WTC11 (cell line): Measurements from ENCODE around the gene MYLK4. TPM values are rescaled to one million over a fixed set of nuclear protein-coding genes. Genes with fewer than 3 reads are reported as not detected.

ENCODE experiments used
- ATAC-seq: fragments of 200-7000 bp; cut with Tn5 transposase; 2 replicates; pipeline ENCODE4 v1.10.0; 2021; ENCODE audit warnings: mild to moderate bottlenecking, moderate library complexity
- CTCF ChIA-PET: fragments of 300-600 bp; sonication (Branson Sonifier 250); formaldehyde crosslinking; loops from one replicate; lab custom pipeline; 2021; ENCODE audit warnings: antibody characterized with exemption; lab: Charles Lee
- POLR2A ChIA-PET: fragments of 350-600 bp; sonication (Branson Sonifier 250); formaldehyde crosslinking; loops from one replicate; lab custom pipeline; 2021; ENCODE audit warnings: antibody characterized with exemption; lab: Charles Lee
- DNase-seq: peaks from one replicate; pipeline ENCODE4 v3.0.0; 2021; ENCODE audit warnings: low spot score
- H3K27ac Mint-ChIP-seq: 2 replicates; pipeline ENCODE4 v1.8.0; 2021; ENCODE audit warnings: mixed read lengths
- H3K27me3 Mint-ChIP-seq: 2 replicates; pipeline ENCODE4 v1.8.0; 2021; ENCODE audit warnings: low read depth, mild to moderate bottlenecking, moderate library complexity, mixed read lengths
- H3K36me3 Mint-ChIP-seq: 2 replicates; pipeline ENCODE4 v1.8.0; 2021; ENCODE audit warnings: mixed read lengths
- H3K4me1 Mint-ChIP-seq: 2 replicates; pipeline ENCODE4 v1.8.0; 2022; ENCODE audit warnings: mixed read lengths
- H3K4me3 Mint-ChIP-seq: 2 replicates; pipeline ENCODE4 v1.8.0; 2021; ENCODE audit warnings: mild to moderate bottlenecking, moderate library complexity, mixed read lengths
- H3K9me3 Mint-ChIP-seq: 2 replicates; pipeline ENCODE4 v1.8.0; 2021; ENCODE audit warnings: mixed read lengths
- FOXP1 ChIP-seq: sonication (generic); formaldehyde crosslinking; IDR thresholded peaks from 2 replicates; pipeline ENCODE4 v1.8.0; 2022; ENCODE audit warnings: missing genetic modification reagents, mild to moderate bottlenecking, moderate library complexity, borderline replicate concordance
- GABPB1 ChIP-seq: sonication (generic); formaldehyde crosslinking; IDR thresholded peaks from 2 replicates; pipeline ENCODE4 v1.8.1; 2023; ENCODE audit warnings: mild to moderate bottlenecking, missing genetic modification reagents
- GTF2I ChIP-seq: fragments of 250-450 bp; sonication (Bioruptor Pico); conservative IDR thresholded peaks from 2 replicates; pipeline ENCODE4 v1.4.0; 2021; ENCODE audit warnings: mild to moderate bottlenecking
- HMGA2 ChIP-seq: fragments of 250-450 bp; sonication (Bioruptor Pico); IDR thresholded peaks from 2 replicates; pipeline ENCODE4 v1.4.0; 2021; ENCODE audit warnings: mild to moderate bottlenecking, moderate library complexity
- NFE2L1 ChIP-seq: sonication (generic); formaldehyde crosslinking; IDR thresholded peaks from 2 replicates; pipeline ENCODE4 v1.8.1; 2023; ENCODE audit warnings: missing genetic modification reagents
- PRRX2 ChIP-seq: fragments of 250-450 bp; sonication (Bioruptor Pico); IDR thresholded peaks from 2 replicates; pipeline ENCODE4 v1.8.0; 2021; ENCODE audit warnings: mild to moderate bottlenecking
- SP1 ChIP-seq: sonication (generic); formaldehyde crosslinking; conservative IDR thresholded peaks from 2 replicates; pipeline ENCODE4 v1.8.1; 2022; ENCODE audit warnings: missing genetic modification reagents
- TEAD4 ChIP-seq: sonication (generic); formaldehyde crosslinking; IDR thresholded peaks from 2 replicates; pipeline ENCODE4 v1.8.0; 2022; ENCODE audit warnings: mild to moderate bottlenecking, missing genetic modification reagents
- ZBTB21 ChIP-seq: sonication (generic); formaldehyde crosslinking; IDR thresholded peaks from 2 replicates; pipeline ENCODE4 v1.8.1; 2023; ENCODE audit warnings: mild to moderate bottlenecking, missing genetic modification reagents, borderline replicate concordance
- total RNA-seq: library from RNA; stranded (reverse); gene quantifications from 3 replicates; pipeline ENCODE4 v1.2.3, GENCODE V29; 2021
- TF ChIP-seq, protein P1 (sequence below): fragments of 250-450 bp; sonication (Bioruptor Pico); IDR thresholded peaks from 2 replicates; pipeline ENCODE4 v1.9.0; 2021; ENCODE audit warnings: mild to moderate bottlenecking, borderline replicate concordance
- TF ChIP-seq, protein P2 (sequence below): fragments of 250-450 bp; sonication (Bioruptor Pico); IDR thresholded peaks from 2 replicates; pipeline ENCODE4 v2.1.2; 2022; ENCODE audit warnings: mild to moderate bottlenecking, moderate library complexity
- TF ChIP-seq, protein P3 (sequence below): sonication (generic); formaldehyde crosslinking; IDR thresholded peaks from 2 replicates; pipeline ENCODE4 v1.8.1; 2022; ENCODE audit warnings: mild to moderate bottlenecking, moderate library complexity, missing genetic modification reagents
- TF ChIP-seq, protein P4 (sequence below): sonication (generic); formaldehyde crosslinking; IDR thresholded peaks from 2 replicates; pipeline ENCODE4 v1.8.1; 2022; ENCODE audit warnings: low read depth, missing genetic modification reagents, borderline replicate concordance

The MYLK4 gene
- total RNA-seq, 1 experiment from 2014 or later = 0.13 TPM

DNA sequence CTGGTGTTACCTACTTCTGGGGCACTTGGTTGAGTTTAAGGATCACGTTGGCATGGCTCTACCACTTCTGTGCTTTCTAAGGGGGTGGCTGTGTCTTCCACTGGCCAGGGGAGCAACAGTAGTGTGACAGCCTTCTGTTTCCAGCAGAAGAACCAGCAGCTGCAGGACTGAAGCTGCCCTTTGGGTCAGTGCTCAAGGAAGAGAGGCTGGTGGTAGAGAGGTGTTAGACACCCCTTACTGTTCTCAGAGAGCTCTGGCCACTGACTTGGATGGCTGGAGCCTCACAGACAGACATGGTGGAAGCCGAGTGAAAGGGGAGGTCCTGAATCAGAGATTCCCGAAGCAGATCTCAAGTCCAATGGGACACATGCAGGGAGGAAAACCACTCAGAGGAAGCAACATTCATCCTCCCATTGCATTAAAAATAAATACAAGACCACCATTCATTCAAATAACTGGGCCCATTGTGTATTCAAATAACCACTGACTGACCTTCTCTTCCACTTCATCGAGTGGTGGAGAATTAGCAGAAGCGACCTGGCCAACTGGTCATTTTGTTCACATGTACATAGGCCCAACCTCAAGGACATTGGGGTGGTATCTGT, 106.7 kb downstream of the MYLK4 start (continued):
- TF ChIP-seq, protein P1, sequence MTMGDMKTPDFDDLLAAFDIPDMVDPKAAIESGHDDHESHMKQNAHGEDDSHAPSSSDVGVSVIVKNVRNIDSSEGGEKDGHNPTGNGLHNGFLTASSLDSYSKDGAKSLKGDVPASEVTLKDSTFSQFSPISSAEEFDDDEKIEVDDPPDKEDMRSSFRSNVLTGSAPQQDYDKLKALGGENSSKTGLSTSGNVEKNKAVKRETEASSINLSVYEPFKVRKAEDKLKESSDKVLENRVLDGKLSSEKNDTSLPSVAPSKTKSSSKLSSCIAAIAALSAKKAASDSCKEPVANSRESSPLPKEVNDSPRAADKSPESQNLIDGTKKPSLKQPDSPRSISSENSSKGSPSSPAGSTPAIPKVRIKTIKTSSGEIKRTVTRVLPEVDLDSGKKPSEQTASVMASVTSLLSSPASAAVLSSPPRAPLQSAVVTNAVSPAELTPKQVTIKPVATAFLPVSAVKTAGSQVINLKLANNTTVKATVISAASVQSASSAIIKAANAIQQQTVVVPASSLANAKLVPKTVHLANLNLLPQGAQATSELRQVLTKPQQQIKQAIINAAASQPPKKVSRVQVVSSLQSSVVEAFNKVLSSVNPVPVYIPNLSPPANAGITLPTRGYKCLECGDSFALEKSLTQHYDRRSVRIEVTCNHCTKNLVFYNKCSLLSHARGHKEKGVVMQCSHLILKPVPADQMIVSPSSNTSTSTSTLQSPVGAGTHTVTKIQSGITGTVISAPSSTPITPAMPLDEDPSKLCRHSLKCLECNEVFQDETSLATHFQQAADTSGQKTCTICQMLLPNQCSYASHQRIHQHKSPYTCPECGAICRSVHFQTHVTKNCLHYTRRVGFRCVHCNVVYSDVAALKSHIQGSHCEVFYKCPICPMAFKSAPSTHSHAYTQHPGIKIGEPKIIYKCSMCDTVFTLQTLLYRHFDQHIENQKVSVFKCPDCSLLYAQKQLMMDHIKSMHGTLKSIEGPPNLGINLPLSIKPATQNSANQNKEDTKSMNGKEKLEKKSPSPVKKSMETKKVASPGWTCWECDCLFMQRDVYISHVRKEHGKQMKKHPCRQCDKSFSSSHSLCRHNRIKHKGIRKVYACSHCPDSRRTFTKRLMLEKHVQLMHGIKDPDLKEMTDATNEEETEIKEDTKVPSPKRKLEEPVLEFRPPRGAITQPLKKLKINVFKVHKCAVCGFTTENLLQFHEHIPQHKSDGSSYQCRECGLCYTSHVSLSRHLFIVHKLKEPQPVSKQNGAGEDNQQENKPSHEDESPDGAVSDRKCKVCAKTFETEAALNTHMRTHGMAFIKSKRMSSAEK (CRISPR knock-in tag) = no peak
- no peak for TF ChIP-seq GTF2I

DNA sequence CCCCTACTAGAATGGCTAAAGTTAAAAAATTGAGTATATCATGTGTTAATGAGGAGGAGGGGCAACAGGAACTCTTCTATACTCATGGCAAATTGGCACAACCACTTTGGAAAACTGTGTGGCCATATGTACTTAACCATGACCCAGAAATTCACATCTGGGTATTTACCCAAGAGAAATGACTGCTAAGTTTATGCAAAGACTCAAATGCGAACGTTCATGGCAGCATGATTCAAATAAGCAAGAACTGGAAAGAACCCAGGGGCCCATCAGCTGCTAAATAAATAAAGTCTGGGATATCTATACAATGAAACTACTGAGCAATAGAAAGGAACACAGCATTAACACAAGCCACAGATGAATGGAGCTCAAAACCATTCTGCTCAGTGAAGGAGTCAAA, 107.6 kb downstream of the MYLK4 start:
- ChIA-PET POLR2A (no interaction called here), CTCF (no interaction called here)
- Mint-ChIP-seq H3K36me3 (no peaks in the 10 kb centered on the region), H3K27ac (no peak overlapping the region), H3K27me3 (no peaks in the 10 kb centered on the region; the same call in 1 of the 2 replicates), H3K4me1 (peaks cover 28% of the 10 kb centered on the region), H3K9me3 (no peaks in the 10 kb centered on the region), H3K4me3 (no peak overlapping the region)
- DNase-seq = no peak
- TF ChIP-seq HMGA2 (CRISPR knock-in tag) = no peak
- no peak for ATAC-seq

DNA sequence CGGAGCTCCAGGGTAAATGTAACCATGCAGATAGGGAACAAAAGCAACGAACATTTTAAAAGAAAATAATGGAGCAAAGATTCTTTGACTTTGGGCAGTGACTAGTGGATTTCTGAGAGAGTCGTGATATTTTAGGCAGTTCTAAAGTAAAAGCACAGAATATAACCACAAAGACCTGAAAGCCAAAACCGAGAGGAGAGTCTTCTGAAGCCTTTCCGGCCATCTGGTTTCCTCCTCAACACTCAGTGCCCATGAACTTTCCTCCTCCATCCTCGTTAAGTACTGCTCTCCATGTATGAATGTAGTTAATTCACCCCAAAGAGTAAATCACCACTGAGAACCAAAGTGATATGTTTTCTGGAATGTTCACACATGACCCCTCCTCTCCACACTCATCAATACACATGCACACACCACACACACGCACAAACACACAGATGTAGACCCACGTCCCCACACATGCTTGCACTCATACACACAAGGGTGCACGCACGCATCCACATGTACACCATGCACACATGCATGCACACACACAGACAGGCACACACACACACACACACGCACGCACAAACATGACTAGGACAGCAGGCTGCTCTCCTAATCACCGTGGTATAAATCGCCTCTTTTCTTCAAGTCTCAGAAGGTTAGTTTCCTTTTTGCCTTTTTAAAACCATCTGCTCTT, 109.5 kb downstream of the MYLK4 start:
- Mint-ChIP-seq H3K4me1 (peaks cover 23% of the 10 kb centered on the region), H3K27me3 (peaks cover 8% of the 10 kb centered on the region; the same call in 1 of the 2 replicates), H3K4me3 (no peak overlapping the region), H3K9me3 (no peaks in the 10 kb centered on the region), H3K27ac (no peak overlapping the region; the same call in 1 of the 2 replicates), H3K36me3 (no peaks in the 10 kb centered on the region)
- ATAC-seq = no peak
- DNase-seq = no peak
- ChIA-PET POLR2A (no interaction called here), CTCF (interaction anchor here (1.0 kb wide), 1 partner anchor 45 kb away, joined by 3 read pairs; no protein-coding TSS in a partner anchor)
- TF ChIP-seq SP1 (CRISPR knock-in tag) (no peak), FOXP1 (CRISPR knock-in tag) (no peak), PRRX2 (CRISPR knock-in tag) (no peak), HMGA2 (CRISPR knock-in tag) (no peak), TEAD4 (no peak), ZBTB21 (no peak), NFE2L1 (no peak), GABPB1 (CRISPR knock-in tag) (no peak)
- TF ChIP-seq, protein P2, sequence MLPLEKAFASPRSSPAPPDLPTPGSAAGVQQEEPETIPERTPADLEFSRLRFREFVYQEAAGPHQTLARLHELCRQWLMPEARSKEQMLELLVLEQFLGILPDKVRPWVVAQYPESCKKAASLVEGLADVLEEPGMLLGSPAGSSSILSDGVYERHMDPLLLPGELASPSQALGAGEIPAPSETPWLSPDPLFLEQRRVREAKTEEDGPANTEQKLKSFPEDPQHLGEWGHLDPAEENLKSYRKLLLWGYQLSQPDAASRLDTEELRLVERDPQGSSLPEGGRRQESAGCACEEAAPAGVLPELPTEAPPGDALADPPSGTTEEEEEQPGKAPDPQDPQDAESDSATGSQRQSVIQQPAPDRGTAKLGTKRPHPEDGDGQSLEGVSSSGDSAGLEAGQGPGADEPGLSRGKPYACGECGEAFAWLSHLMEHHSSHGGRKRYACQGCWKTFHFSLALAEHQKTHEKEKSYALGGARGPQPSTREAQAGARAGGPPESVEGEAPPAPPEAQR = no peak
- TF ChIP-seq, protein P3, sequence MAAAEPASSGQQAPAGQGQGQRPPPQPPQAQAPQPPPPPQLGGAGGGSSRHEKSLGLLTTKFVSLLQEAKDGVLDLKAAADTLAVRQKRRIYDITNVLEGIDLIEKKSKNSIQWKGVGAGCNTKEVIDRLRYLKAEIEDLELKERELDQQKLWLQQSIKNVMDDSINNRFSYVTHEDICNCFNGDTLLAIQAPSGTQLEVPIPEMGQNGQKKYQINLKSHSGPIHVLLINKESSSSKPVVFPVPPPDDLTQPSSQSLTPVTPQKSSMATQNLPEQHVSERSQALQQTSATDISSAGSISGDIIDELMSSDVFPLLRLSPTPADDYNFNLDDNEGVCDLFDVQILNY = no peak
- TF ChIP-seq, protein P4, sequence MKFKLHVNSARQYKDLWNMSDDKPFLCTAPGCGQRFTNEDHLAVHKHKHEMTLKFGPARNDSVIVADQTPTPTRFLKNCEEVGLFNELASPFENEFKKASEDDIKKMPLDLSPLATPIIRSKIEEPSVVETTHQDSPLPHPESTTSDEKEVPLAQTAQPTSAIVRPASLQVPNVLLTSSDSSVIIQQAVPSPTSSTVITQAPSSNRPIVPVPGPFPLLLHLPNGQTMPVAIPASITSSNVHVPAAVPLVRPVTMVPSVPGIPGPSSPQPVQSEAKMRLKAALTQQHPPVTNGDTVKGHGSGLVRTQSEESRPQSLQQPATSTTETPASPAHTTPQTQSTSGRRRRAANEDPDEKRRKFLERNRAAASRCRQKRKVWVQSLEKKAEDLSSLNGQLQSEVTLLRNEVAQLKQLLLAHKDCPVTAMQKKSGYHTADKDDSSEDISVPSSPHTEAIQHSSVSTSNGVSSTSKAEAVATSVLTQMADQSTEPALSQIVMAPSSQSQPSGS (CRISPR knock-in tag) = no peak
